ENCODE measurements around the gene TRIO. TPM values are rescaled to one million over a fixed set of nuclear protein-coding genes. Genes with fewer than 3 reads are reported as not detected.
"Not testable (repeated sequence)": the region's sequence is repeated elsewhere in the genome, so short reads cannot be mapped to it uniquely, and the experiment has no call there.

TRIO gene
- total RNA-seq, 1 donor from 2014 or later = 148 TPM

DNA sequence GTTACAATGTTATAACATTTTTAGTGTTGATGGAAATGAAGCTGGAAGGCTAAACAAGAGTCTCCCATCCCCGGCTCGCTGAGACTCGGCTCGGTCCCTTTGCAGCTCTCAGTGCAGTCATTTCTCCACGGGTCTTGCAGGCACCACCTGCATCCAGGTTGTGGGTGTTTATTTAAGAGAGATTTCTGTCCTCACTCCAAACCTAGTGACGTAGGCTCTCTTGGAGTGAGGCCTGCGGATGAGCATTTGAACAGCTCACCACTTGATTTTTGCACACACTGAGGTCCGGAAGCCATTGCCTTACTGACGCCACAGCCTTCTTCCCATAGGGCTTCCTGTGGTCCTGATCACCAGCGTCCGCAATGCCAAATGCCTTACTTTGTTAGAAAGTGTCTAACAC, 240.8 kb downstream of the TRIO start:
- DNase-seq = no peak
- no peak for TF ChIP-seq CTCF (IDR thresholded peaks at IDR 0.05)
- peaks cover 97% of the 10 kb centered on the region for H3K36me3 ChIP-seq
- H3K9me3 ChIP-seq = no peaks in the 10 kb centered on the region
- H3K27me3 ChIP-seq = no peaks in the 10 kb centered on the region
- H3K4me3 ChIP-seq = no peak overlapping the region
- H3K27ac ChIP-seq = no peak overlapping the region
- H3K4me1 ChIP-seq = no peaks in the 10 kb centered on the region
- intact Hi-C loops (cut with DNase I) = no loop called here
- no peak for ATAC-seq

GRCh38 chr5:14385019-14385418, 241.9 kb downstream of the TRIO start:
- H3K27me3 ChIP-seq = no peaks in the 10 kb centered on the region
- H3K9me3 ChIP-seq = no peaks in the 10 kb centered on the region
- no peak for TF ChIP-seq CTCF (IDR thresholded peaks at IDR 0.05)
- H3K4me1 ChIP-seq = no peaks in the 10 kb centered on the region
- H3K36me3 ChIP-seq = peaks cover 97% of the 10 kb centered on the region
- ATAC-seq = no peak
- DNase-seq = no peak
- no peak overlapping the region for H3K4me3 ChIP-seq
- intact Hi-C loops (cut with DNase I) = no loop called here
- no peak overlapping the region for H3K27ac ChIP-seq

DNA sequence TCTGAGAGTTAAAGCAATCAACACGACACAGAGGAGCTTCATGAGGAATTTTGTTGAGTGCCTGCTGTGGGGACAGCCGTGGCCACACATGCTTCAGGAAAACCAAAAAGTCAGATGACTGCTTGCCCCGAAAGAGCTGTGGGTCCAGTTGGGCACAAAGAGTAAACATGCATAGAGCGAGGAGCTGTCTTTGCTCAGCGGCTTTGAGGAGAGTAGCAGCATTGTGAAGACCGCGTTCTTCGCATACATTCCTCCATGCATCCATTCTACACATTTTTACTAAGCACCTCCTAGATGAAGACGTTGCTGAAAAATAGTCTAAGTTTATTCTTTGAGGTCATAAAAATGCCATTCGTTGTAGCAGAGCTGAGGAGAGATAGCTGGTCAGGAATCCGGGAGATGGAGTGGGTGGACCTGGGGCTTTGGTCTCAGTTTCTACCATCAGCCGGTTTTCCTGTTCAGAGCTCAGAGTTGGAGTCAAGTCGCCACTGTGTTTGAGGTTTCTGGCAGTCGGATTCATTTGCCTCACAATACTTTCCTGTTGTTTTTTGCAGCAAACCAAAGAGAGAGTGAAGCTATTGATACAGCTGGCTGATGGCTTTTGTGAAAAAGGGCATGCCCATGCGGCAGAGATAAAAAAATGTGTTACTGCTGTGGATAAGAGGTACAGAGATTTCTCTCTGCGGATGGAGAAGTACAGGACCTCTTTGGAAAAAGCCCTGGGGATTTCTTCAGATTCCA, 243.9 kb downstream of the TRIO start:
- Histone ChIP-seq H3K4me3 (no peak overlapping the region), H3K27ac (no peak overlapping the region), H3K27me3 (no peaks in the 10 kb centered on the region), H3K9me3 (no peaks in the 10 kb centered on the region), H3K36me3 (peaks cover 98% of the 10 kb centered on the region), H3K4me1 (no peaks in the 10 kb centered on the region)
- ATAC-seq (no peak), DNase-seq (no peak)
- intact Hi-C loops (cut with DNase I) = no loop called here
- no peak for TF ChIP-seq CTCF (IDR thresholded peaks at IDR 0.05)

- no peak overlapping the region for H3K27ac ChIP-seq
- no peak for TF ChIP-seq CTCF (IDR thresholded peaks at IDR 0.05)
- H3K4me3 ChIP-seq = no peak overlapping the region
- ATAC-seq (no peak), DNase-seq (no peak)
- no peaks in the 10 kb centered on the region for H3K27me3 ChIP-seq
- H3K9me3 ChIP-seq = no peaks in the 10 kb centered on the region
- intact Hi-C loops (cut with DNase I) = no loop called here
- H3K4me1 ChIP-seq = no peaks in the 10 kb centered on the region
- peaks cover 95% of the 10 kb centered on the region for H3K36me3 ChIP-seq
Observed at GRCh38 chr5:14388741-14389140, 245.6 kb downstream of the TRIO start.

- intact Hi-C loops (cut with DNase I); H3K9me3 ChIP-seq; ATAC-seq; H3K27ac ChIP-seq; DNase-seq; H3K4me1 ChIP-seq; H3K4me3 ChIP-seq; H3K27me3 ChIP-seq: not testable (repeated sequence)
- peaks cover 94% of the 10 kb centered on the region for H3K36me3 ChIP-seq
Observed at GRCh38 chr5:14392552-14392951, 249.4 kb downstream of the TRIO start.

GRCh38 chr5:14394365-14394764, 251.2 kb downstream of the TRIO start:
- intact Hi-C loops (cut with DNase I) = no loop called here
- Histone ChIP-seq H3K4me3 (no peak overlapping the region), H3K4me1 (no peaks in the 10 kb centered on the region), H3K27ac (no peak overlapping the region), H3K27me3 (no peaks in the 10 kb centered on the region), H3K9me3 (no peaks in the 10 kb centered on the region), H3K36me3 (peaks cover 83% of the 10 kb centered on the region)
- DNase-seq = no peak
- no peak for ATAC-seq
- no peak for TF ChIP-seq CTCF (IDR thresholded peaks at IDR 0.05)

Measured in upper lobe of right lung (tissue), 1 donor.